Posterior vena cava (tissue), 2 donors: ENCODE data around the gene GGT5. TPM values are rescaled to one million over a fixed set of nuclear protein-coding genes. Genes with fewer than 3 reads are reported as not detected.
"Not testable (repeated sequence)": the region's sequence is repeated elsewhere in the genome, so short reads cannot be mapped to it uniquely, and the experiment has no call there.

Experiments used
- DNase-seq: peaks from one replicate; pipeline ENCODE4 v3.0.0-alpha.2; 2020; ENCODE audit warnings: low spot score
- intact Hi-C, 2 donors: fragments of 100-400 bp; cut with DNase I; formaldehyde crosslinking; loops; one replicate each; pipeline versions ENCODE4 v1.14.1 to v1.14.2; 2022 to 2023
- total RNA-seq, 2 donors: library from RNA; stranded (reverse); fragmentation: NEBNext Ultra II Directional; extraction: Animal tissue kit (Norgen Biotek cat#: 25700); gene quantifications; one replicate each; pipeline ENCODE4 v1.2.1, GENCODE V29; 2021
- donor health status: DM: yes; HTN: yes; CAD: no.
- donor health status: DM: yes; HTN: yes; CAD: no.

GGT5 gene
- total RNA-seq, 2 donors from 2014 or later, result 65.8 to 123 TPM

DNA sequence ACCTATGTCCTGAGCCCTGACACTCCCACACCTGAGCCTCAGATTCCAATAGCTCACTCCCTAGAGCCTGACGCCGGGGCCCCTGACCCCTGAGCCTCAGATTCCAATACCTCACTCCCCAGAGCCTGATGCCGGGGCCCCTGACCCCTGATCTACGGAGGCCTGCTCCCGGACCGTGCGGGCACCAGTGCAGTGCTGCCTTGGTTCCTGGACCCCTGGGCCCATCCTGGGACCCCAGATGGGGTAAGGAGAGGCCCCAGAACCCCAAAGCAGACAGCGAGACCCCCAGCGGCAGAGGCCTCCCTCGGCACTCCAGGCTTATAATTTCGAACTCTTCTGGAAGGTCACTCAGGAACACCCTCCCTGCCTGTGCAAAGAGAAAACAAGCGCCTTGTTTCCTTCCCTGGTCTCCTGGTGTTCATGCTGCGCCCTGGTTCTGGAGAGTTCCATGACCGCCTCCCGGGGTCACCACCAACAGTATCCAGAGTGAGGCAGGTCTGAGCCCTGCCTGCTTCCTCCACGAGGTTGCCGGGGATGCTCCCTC, 56.1 kb downstream of the GGT5 start:
- DNase-seq, result peak; percentile 54
- intact Hi-C loops, result loop anchor here (2.0 to 10.0 kb wide), 3 partner anchors 59 to 204 kb away; partner anchors contain the start of genes GGT5 (in 1 of the 2) and GSTT2 (in 1 of the 2)

DNA sequence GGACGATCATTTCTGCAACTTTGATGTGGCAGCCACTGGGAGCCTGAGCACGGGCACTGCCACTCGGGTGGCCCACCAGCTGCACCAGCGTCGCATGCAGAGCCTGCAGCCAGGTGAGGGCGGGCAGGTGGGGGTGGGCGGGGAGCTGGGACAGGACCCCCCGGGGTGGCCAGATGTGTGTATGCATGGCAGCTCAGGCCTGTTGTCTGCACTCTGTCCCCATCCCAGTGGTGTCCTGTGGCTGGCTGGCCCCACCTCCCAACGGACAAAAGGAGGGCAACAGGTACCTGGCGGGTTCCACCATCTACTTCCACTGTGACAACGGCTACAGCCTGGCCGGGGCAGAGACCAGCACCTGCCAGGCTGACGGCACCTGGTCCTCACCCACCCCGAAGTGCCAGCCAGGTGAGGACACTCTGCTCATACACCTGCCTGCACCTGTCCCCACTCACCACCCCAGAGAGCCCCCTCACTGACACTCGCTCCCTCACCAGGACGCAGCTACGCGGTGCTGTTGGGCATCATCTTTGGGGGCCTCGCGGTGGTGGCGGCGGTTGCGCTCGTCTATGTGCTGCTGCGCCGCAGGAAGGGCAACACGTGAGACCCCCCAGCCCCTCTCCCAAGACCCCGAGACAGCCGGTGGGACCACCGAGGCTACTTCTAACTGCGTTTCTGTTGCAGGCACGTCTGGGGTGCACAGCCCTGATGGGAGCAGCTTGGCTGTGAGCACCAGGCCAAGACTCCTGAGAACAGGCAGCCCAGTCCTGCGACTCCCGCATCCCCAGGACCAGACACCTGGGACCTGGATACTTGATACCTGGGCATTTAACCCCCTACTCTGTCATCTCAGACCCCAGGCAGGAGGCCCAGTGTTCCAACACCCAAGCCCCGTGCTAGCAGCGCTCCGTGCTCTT, 56.9 kb downstream of the GGT5 start:
- DNase-seq, result peak; percentile 80
- intact Hi-C loops, result loop anchor here (2.0 to 10.0 kb wide), 3 partner anchors 59 to 203 kb away; partner anchors contain the start of genes GGT5 (in 1 of the 2) and GSTT2 (in 1 of the 2)

DNA sequence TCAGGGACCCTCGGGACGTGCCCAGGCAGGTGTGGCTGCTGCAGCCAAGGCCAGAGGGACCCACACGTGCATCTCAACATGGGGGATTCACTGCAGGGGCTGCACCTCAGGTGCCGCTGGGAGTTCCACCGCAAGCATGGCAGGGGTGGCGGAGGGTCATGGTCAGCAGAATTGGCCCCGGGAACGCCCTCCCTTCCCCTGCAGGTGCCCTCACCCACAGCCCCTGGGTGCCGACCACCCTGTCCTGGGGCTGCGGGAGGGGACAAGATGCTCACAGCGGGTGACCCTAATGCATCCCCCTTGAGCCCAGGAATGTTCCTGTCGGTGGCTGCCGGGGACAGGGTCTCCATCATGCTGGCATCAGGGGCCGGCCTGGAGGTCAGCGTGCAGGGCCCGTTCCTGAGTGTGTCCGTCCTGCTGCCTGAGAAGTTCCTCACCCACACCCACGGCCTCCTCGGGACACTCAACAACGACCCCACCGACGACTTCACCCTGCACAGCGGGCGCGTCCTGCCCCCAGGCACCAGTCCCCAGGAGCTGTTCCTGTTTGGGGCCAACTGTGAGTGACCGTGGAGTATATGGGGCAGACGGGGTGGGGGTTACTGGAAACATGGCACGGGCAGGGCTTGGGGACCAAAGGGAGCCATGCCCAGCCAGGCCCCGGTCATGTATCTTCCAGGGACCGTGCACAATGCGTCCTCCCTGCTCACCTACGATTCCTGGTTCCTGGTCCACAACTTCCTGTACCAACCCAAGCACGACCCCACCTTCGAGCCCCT, 57.8 kb downstream of the GGT5 start:
- intact Hi-C loops, result loop anchor here (5.0 to 10.0 kb wide), 2 partner anchors 60 to 202 kb away; partner anchors contain the start of genes GGT5 (in 1 of the 2) and GSTT2 (in 1 of the 2)
- peak; percentile 72 for DNase-seq

DNA sequence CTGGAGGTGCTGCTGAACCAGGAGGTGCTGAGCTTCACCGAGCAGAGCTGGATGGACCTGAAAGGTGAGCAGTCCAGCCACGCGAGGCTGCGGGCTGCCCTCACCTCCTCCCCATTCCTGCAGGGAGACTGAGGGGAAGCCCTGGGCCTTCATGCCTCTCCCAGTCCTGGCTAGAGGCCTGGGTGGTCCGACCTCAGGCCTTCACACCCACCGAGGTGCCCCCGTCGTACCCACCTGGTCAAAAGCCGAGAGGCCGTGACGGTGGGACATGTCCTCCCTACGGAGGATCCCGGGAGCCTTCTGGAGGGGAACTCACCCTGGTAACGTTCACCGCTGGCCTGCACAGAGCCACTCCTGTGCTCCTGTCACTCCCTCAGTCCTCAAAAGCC, 58.5 kb downstream of the GGT5 start:
- intact Hi-C loops, result loop anchor here (5.0 to 10.0 kb wide), 2 partner anchors 61 to 202 kb away; partner anchors contain the start of genes GGT5 (in 1 of the 2) and GSTT2 (in 1 of the 2)
- DNase-seq, result peak; percentile 76

DNA sequence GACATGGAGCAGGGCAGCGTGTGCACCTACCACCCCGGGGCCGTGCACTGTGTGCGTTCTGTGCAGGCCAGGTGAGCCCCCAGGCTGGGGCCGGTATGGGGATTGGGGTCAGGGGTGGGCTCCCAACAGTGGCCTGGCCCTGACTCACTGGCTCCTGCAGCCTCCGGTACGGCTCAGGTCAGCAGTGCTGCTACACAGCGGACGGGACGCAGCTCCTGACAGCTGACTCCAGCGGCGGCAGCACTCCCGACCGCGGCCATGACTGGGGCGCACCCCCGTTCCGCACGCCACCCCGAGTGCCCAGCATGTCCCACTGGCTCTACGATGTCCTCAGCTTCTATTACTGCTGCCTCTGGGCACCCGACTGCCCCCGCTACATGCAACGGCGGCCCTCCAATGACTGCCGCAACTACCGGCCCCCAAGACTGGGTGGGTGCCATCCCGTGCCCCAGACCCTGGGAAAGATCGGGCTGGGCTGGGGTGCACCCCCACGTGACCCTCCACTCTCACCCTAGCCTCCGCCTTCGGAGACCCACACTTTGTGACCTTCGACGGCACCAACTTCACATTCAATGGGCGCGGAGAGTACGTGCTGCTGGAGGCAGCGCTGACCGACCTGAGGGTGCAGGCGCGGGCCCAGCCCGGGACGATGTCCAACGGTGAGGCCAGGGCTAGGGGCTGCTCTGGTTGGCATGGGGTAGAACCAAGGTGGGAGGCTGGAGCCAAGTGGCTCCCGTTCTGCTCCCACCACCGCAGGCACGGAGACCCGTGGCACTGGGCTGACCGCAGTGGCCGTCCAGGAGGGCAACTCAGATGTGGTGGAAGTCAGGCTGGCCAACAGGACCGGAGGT, 59.2 kb downstream of the GGT5 start:
- intact Hi-C loops, result loop anchor here (5.0 to 10.0 kb wide), 2 partner anchors 62 to 201 kb away; partner anchors contain the start of genes GGT5 (in 1 of the 2) and GSTT2 (in 1 of the 2)
- DNase-seq, result peak; percentile 76

DNA sequence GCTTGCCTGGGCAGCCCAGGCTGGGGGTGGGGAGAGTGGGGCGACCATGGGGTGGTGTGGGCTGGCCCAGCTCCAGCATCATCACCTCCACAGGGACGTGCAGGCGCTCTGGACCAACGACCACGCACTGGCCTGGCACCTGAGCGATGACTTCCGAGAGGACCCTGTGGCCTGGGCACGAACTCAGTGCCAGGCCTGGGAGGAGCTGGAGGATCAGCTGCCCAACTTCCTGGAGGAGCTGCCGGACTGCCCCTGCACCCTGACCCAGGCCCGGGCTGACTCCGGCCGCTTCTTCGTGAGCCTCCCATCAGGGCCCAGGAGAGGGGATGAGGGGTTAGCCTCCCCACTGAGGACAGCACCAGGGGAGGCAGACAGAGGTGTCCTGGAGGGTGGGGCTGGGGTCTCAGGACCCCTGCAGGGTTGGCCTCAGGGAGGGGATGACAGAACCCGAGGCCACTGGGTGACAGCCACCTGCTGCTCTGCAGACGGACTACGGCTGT, 59.8 kb downstream of the GGT5 start:
- DNase-seq, result peak; percentile 74
- intact Hi-C loops, result loop anchor here (5.0 to 10.0 kb wide), 2 partner anchors 62 to 200 kb away; partner anchors contain the start of genes GGT5 (in 1 of the 2) and GSTT2 (in 1 of the 2)

DNA sequence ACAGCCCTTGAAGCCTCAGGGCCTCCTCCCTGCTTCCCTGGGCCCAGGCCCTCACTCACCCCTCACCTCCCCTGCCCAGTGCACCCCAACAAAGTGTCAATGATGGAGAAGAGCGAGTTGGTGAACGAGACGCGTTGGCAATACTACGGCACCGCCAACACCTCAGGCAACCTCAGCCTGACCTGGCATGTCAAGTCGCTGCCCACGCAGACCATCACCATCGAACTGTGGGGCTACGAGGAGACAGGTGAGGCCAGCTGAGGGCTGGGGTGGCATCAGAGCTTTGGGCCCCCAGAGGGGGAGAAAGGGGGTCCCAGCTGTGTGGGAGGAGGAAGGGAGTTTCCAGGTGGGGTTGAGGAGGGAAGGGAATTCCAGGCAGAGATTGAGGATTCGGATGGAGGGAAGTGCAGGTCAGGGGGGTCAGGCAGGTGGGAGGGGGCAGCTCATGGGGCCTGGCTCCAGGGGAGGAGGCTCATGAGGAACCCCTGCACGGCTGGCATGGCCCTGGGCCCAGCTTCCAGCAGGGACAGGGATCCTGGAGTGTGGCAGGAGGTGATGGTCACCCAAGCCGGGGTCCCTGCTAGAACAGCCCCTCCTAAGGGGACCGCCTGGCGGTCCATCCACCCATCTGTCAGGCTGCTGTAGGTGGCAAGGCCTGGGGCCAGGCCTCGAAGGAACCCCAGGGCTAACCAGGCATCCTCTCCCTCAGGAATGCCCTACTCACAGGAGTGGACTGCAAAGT, 60.7 kb downstream of the GGT5 start:
- no peak for DNase-seq
- intact Hi-C loops, result loop anchor here in 1 of 2 donors (10.0 kb wide), 1 partner anchor 199 kb away; the partner anchor contains the start of gene GSTT2

DNA sequence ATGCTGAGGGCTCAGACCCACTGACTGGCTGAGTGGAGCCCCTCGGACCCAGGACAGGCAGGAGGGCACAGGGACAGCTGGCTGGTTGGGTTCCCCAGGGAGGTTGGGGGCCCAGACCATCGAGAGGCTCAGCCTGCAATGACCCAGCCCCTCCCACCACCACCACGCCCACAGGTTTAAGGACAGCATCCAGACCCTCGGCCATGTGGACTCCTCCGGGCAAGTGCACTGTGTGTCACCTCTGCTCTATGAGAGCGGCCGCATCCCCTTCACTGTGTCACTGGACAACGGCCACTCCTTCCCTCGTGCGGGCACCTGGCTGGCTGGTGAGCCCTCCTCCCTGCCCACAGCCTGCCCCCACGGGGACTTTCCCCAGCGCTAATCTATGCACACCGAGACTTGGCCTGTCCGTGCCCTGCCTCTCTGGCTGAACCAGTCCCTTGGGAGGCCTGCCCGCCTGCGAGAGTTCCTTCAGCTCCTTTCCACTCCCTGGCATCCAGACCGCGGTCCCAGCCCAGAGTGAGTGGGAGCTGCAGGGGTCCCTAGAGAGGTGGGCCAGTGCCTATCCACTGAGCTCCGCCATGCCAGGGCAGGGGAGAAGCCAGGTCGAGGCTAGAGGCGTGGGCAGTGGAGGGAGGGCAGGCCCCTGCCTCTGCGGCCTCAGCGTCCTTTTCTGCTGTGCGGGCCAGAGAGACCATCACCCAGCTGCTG, 61.4 kb downstream of the GGT5 start:
- DNase-seq, result no peak
- intact Hi-C loops, result loop anchor here in 1 of 2 donors (10.0 kb wide), 1 partner anchor 199 kb away; the partner anchor contains the start of gene GSTT2

DNA sequence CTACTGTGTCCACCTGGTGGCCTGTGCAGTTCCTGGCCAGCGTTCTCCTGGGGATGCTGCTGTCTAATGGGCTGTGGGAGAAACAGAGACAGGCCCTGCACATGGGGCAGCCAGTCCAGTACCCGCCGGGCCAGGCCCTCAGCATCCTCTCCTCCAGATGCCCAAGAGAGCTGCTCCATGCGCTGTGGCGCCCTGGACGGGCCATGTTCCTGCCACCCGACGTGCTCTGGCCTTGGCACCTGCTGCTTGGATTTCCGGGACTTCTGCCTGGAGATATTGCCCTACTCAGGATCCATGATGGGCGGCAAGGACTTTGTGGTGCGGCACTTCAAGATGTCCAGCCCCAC, 62.0 kb downstream of the GGT5 start:
- not testable (repeated sequence) for DNase-seq
- intact Hi-C loops, result loop anchor here in 1 of 2 donors (10.0 kb wide), 1 partner anchor 198 kb away; the partner anchor contains the start of gene GSTT2

DNA sequence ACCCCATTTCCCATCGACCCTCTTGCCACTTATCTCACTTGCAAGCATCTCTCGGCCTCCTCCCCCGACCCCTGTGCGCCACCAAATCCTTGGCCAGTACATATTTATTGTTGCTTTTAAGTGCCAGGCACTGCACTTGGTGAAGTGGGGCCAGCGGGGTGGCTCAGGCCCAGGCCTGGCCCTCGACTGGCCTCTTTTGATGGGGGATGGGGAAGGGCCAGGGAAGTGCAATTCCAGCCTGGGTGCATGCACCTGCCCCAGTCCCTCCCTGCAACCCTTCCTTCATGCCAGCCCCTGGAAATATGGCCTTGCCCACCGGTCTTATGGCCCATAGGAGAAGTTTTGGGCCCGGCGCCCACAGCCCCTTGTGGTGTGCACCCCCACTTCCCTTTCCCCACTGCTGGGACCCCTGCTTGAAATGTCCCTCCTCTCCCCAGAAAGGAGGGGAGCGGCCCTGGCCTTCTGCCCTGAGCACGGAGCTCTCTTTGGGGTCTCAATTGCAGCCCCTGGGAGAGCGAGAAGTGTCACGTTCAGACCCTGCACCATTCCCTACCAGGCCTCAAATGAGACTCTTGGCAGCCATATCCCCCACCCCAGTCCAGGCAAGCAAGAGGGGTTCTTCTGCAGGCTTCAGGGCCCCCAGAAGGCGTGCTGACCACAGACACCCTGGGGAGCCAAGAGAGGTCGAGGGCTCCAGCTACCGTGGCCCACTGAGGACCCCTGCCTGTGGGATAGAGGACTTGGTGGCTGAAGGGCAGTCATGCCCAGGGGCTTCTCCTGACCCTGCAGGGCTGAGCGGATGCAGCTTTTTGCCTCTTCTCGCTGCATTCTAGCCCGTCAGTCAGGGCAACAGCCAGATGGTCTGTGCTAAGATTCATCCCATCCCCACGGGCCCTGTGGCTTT, 62.6 kb downstream of the GGT5 start:
- no peak for DNase-seq

DNA sequence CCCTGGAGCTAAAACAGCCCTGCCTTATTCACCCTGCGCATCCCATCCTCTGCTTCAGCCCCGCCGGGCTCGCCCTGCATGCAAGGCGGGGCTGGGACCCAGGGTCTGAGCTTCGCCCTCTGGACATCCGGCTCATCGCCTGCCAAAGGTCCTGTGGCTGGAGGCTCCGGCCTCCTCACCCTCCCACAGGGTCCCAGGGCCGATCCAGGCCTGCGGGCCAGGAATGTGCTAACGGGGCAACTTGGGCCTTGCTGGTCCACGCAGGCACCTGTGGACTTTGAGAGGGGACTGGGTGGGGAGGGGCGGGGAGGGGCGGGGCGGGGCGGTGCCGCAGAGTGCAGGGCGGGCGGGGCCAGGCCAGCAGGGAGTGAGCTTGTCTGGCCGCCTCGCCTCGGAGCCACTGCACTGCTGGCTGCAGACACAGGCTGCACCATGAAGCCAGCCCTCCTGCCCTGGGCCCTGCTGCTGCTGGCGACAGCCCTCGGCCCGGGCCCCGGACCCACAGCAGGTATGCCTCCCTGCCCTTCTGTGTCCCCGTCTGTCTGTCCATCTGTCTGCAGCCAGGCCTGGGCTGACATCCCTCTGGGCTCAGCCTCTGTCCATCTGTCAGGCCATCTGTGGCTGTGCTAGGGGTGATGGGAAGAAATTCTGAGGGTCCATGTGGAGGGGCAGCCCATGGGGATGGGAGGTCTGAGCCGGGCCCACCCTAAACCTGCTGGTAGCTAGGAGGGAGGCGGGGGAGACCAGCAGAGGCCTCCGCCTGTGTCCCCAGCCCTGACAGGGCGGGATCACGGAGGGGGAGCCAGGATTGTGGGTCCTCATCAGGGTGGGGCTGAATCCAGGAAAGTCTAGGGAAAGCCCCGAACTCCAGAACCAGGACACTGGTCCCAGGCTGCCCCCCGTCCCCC, 63.5 kb downstream of the GGT5 start, which contains the start of gene SUSD2:
TSS of gene SUSD2 (plus strand) at position 400 of the 908 bp plus-strand sequence. CDS start at position 433, 33 bp downstream.
- DNase-seq, result peak; percentile 86
- intact Hi-C loops, result loop anchor here in 1 of 2 donors (10.0 kb wide), 1 partner anchor 197 kb away; the partner anchor contains the start of gene GSTT2

More for the DNA sequence above, 62.6 kb downstream of the GGT5 start:
- intact Hi-C loops, result loop anchor here in 1 of 2 donors (10.0 kb wide), 1 partner anchor 197 kb away; the partner anchor contains the start of gene GSTT2

DNA sequence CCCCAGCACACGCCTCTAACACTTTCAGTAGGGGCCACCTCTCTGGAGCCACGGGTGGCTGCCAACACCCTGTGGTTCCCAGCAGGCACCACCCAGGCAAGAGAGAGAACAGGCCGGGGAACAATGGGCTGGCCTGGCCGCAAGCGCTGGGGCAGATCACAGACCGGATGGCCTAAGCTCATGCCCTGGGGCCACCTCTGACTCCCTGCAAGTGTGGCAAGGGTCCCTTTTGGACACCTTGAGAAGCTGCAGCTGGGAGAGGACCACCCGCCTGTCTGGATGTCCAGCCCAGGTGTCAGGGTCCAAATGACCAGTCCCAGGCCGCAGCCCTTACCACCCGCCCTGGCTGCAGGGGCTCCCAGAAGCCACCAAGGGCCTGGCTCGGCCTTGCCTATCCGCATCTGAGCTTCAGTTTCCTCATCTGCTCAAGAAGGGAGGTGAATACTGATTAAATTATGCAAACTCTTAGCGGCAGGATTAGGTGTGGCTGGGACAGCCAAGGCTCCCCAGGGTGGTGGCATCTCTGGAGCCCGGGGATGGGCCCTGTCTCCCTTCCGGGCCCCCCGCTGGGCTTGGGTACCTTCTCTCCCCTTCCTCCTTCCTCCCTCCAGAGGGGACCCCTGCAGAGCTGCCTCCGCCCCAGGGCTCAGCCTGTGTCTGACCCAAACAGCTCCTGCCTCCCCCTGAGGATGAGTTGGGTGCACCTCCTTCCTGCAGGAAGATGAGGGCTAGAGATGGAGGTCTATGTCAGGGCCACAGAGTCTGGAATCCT, 64.4 kb downstream of the GGT5 start:
- no peak for DNase-seq
- intact Hi-C loops, result loop anchor here in 1 of 2 donors (10.0 kb wide), 1 partner anchor 196 kb away; the partner anchor contains the start of gene GSTT2

DNA sequence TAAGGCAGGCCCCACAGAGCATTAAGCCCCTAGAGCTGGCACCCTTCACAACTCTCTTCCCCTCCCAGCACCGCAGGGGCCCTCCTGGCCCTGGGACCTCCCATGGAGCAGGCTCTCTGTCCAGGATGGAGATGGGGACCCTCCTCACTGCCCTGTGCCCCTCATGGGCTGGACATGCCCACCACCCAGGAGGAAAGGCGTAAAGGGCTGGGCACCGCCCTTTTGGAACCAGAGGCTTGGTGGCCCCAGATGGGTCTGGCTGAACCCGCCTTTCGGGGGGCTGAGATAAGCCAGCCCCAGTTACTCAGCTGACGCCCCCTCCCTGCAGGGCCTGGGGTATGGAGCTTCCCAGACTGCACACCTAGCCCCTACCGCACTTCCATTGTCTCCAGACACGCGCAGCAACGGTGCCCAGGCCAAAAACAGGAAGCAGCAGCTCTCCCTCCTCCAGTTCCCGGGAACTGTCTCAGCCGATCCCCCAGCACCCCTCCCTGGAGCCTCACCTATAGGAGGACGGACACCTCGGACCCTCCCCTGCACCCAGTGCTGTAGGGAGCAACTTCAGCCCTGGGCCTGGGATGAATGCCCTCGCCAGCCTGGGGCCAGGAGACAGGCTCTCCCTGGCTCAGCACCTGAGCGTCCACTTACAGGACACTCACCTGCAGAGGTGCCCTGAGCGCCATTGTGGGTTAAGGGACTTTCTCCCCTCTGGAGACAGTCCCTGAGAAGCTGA, 65.2 kb downstream of the GGT5 start:
- intact Hi-C loops, result loop anchor here (5.0 to 10.0 kb wide), 3 partner anchors 72 to 195 kb away; partner anchors contain the start of gene GSTT2 (in 1 of the 2)
- no peak for DNase-seq
